ENCODE data around the gene ALG13. TPM values are rescaled to one million over a fixed set of nuclear protein-coding genes. Genes with fewer than 3 reads are reported as not detected.

Gene ALG13
- total RNA-seq, 4 donors from 2014 or later, result 36.7 to 42.9 (median 39.6) TPM

DNA sequence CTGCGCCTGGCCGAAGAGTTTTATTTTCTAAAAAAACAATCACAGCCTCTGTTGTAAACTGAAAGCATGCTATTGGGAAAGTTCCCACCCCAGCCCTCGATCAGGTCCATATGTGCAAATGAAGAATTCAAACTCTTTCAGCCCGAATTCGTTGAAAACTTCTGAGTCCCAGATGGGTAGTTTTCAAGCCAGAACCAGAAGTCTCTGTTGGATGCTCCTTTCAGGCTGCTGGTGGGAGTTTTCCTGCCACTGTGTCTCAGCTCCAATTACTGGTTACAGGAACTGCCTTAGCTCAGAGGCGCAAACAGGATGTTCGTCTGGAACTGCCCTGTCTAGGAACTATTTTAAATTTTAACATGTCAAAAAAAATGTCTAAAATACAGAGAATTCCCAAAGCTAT lies 9.3 kb upstream of the ALG13 start:
- intact Hi-C loops (cut with DNase I; ENCODE audit: low total_unique reads), result no loop called here
- no peak for TF ChIP-seq POLR2A (IDR thresholded peaks at IDR 0.05)
- TF ChIP-seq, protein P1, sequence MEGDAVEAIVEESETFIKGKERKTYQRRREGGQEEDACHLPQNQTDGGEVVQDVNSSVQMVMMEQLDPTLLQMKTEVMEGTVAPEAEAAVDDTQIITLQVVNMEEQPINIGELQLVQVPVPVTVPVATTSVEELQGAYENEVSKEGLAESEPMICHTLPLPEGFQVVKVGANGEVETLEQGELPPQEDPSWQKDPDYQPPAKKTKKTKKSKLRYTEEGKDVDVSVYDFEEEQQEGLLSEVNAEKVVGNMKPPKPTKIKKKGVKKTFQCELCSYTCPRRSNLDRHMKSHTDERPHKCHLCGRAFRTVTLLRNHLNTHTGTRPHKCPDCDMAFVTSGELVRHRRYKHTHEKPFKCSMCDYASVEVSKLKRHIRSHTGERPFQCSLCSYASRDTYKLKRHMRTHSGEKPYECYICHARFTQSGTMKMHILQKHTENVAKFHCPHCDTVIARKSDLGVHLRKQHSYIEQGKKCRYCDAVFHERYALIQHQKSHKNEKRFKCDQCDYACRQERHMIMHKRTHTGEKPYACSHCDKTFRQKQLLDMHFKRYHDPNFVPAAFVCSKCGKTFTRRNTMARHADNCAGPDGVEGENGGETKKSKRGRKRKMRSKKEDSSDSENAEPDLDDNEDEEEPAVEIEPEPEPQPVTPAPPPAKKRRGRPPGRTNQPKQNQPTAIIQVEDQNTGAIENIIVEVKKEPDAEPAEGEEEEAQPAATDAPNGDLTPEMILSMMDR (IDR thresholded peaks at IDR 0.05), result no peak
- DNase-seq (ENCODE audit: low spot score in 2 of 2), result no peak
- no peak overlapping the region for H3K4me3 ChIP-seq (ENCODE audit: low read depth, poor library complexity, severe bottlenecking)
- WGBS, 2 donors, result 56 to 61% methylated on average over 6 to 7 of the region's 7 CpGs

DNA sequence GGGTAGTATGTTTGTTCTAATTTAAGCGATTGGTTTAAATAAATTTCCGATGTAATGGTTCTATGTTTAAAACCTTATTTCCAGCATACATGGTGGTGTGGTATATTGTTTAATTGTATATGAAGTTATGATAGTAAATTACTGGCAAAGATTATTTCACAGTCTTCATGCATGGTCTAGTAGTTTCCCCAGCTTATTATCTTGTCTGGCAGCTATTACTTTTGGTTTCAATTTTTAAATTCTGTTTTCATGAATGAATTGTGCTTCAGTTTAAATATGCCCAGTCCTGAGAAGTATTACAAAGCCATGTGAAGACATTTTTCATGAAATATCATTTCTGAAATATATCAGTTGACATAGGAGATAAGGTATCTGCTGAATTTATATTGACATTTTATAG lies 6.3 kb downstream of the ALG13 start:
- TF ChIP-seq, protein P1 (IDR thresholded peaks at IDR 0.05), result no peak
- no peak for TF ChIP-seq POLR2A (IDR thresholded peaks at IDR 0.05)
- intact Hi-C loops (cut with DNase I; ENCODE audit: low total_unique reads), result no loop called here
- WGBS, 2 donors, result 98 to 99% methylated on average over 2 of the region's 2 CpGs
- DNase-seq (ENCODE audit: low spot score in 2 of 2), result no peak
- H3K4me3 ChIP-seq (ENCODE audit: low read depth, poor library complexity, severe bottlenecking), result no peak overlapping the region

DNA sequence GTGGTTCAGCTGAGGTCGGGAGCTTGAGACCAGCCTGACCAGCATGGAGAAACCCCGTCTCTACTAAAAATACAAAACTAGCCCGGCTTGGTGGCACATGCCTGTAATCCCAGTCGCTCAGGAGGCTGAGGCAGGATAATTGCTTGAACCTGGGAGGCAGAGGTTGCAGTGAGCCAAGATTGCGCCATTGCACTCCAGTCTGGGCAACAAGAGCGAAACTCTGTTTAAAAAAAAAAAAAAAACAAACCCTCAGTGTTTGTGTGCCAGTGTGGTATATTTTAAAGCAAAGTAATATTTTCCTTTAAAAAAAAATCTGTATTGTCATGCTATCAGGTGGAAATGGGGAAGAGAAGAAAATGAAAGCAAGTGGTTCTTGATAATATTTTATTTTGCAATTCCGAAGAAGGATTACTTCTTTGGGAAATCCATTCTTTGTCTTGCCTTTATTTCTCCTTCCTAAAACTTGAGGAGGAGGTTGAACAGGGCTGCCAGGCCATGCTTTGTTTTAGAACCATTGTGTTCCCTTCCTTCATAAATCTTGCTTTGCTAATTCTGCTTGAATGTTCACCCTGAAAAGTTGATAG lies 14.4 kb downstream of the ALG13 start:
- no peak overlapping the region for H3K4me3 ChIP-seq (ENCODE audit: low read depth, poor library complexity, severe bottlenecking)
- 80 to 88% methylated on average over 7 of the region's 7 CpGs for WGBS, 2 donors
- intact Hi-C loops (cut with DNase I; ENCODE audit: low total_unique reads), result no loop called here
- no peak for DNase-seq (ENCODE audit: low spot score in 2 of 2)
- TF ChIP-seq, protein P1 (IDR thresholded peaks at IDR 0.05), result no peak
- no peak for TF ChIP-seq POLR2A (IDR thresholded peaks at IDR 0.05)

DNA sequence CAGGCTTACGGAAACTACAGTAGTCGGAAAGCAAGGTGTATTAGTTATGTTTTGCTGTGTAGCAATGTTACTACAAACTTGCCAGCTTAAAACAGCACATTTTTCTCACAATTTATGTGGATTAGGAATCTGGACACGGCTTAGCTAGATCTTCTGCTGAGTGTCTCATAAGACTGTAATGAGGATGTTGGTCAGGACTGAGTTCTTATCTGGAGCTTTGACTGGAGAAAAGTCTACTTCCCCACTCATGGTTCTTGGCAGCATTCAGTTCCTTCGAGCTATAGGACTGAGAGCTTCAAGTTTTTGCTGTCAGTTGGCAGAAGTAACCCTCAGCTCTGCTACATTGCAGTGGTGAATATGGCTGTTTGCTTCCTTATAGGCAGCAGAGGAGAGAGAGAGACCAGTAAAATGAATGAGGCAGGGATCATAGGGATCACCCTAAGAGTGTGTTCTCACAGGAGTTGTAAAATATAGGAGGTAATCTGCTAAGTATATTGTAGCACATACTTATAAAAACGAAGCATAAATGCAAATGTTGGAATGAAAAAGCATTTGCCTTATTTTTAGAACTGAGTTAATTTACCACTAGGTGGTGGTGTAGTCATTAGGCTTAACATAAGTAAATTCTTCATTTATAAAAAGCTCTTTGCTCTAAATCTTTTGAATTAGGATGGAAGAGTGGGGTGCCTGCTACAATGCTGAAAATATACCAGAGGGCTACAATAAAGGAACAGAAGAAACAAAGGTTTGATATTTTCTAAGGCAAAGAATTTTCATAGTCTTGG lies 38.6 kb downstream of the ALG13 start:
- DNase-seq (ENCODE audit: low spot score in 2 of 2), result no peak

DNA sequence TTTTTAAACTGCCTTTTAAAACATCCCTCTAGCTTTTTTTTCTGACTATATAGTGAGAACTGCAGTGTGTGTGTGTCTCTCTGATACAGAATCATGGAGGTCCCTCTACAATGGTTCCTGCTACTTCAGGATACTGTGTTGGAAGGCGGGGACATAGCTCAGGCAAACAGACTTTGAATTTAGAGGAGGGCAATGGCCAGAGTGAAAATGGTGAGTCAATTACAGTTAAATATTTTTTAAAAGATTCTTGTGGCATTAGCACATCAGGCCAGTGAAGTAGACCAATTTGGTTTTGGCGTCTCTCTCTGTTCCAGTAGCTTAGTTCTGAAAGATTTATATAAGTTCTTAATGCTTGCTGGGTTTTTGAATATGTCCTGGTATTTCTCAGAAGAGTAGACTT lies 47.1 kb downstream of the ALG13 start:
- intact Hi-C loops (cut with DNase I; ENCODE audit: low total_unique reads), result no loop called here
- H3K4me3 ChIP-seq (ENCODE audit: low read depth, poor library complexity, severe bottlenecking), result no peak overlapping the region
- WGBS, 2 donors, result 87 to 93% methylated on average over 2 of the region's 2 CpGs
- no peak for TF ChIP-seq POLR2A (IDR thresholded peaks at IDR 0.05)
- no peak for DNase-seq (ENCODE audit: low spot score in 2 of 2)

More for the DNA sequence above, 38.6 kb downstream of the ALG13 start:
- TF ChIP-seq, protein P1 (IDR thresholded peaks at IDR 0.05), result no peak
- no peak for TF ChIP-seq POLR2A (IDR thresholded peaks at IDR 0.05)
- no peak overlapping the region for H3K4me3 ChIP-seq (ENCODE audit: low read depth, poor library complexity, severe bottlenecking)
- intact Hi-C loops (cut with DNase I; ENCODE audit: low total_unique reads), result no loop called here
- WGBS, 2 donors, result 58 to 59% methylated on average over 5 of the region's 5 CpGs

DNA sequence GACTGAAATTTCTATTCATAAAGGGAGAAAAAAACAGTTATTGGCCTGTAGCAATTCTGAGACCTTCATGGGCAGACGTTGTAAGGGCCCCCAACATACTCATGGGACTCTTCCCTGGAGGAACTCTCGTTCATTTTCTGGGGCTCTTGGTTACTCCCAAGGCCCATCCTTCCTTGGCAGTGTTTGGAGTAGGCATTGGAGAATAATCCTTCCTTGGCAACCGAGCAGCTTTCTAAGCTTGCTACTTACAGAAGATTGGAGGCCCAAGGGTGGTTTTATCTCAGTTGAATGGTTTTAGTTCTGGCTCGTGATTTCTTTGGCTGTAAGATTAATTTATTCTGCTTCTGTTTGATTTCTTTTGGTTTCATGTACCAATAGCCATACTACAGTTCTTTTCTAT lies 50.4 kb downstream of the ALG13 start:
- intact Hi-C loops (cut with DNase I; ENCODE audit: low total_unique reads), result no loop called here
- 41 to 74% methylated on average over 4 of the region's 4 CpGs for WGBS, 2 donors
- H3K4me3 ChIP-seq (ENCODE audit: low read depth, poor library complexity, severe bottlenecking), result no peak overlapping the region
- TF ChIP-seq POLR2A (IDR thresholded peaks at IDR 0.05), result no peak
- DNase-seq (ENCODE audit: low spot score in 2 of 2), result no peak
